Neural cell (in vitro differentiated cells): ENCODE results near the gene WWC2.

Experiments used
- EP300 ChIP-seq: fragments of 450-650 bp; conservative IDR thresholded peaks from 2 replicates; pipeline ENCODE4 v1.6.1; 2014; ENCODE audit warnings: antibody characterized with exemption, mild to moderate bottlenecking, moderate library complexity; ENCODE audit not compliant: poor library complexity, severe bottlenecking
- SMC3 ChIP-seq: fragments of 450-650 bp; conservative IDR thresholded peaks from 2 replicates; pipeline ENCODE4 v1.6.1; 2014; ENCODE audit warnings: antibody characterized with exemption, mild to moderate bottlenecking, moderate library complexity; ENCODE audit not compliant: poor library complexity
- TF ChIP-seq, protein P1 (sequence below): fragments of 450-650 bp; IDR thresholded peaks from 2 replicates; pipeline ENCODE4 v1.5.1; 2014; ENCODE audit warnings: antibody characterized with exemption, mild to moderate bottlenecking, moderate library complexity; ENCODE audit not compliant: poor library complexity, severe bottlenecking

DNA sequence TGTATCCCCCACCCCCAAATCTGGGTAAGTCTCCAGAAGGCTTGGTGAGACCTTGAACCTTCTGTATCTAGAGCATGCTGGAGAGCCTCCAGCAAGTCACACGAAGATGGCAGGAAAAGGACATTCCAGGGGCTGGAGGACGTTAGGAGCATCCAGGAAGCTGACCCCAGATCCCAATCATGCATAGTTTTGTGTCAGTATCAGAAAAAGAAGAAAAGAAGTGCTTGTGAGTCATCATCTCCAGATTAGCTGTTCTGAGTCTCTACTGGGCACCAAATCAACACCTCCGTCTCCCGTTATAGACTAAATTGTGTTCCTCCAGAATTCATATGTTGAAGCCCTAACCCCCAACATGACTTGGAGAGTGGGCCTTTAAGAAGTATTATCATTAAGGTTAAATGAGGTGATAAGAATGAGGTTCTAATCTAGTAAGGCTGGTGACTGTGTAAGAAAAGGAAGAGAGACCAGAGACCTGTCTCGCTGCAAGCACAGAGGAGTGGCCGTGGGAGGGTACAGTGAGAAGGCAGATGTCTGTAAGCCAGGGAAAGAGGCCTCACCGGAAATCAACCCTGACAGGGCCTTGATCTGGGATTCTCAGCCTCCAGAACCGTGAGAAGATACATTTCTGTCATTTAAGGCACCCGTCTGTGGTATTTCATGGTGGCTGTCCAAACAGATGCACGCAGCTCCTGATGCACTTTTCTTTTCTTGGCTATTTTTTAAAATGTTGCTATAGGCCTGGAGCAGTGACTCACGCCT is 261.3 kb downstream of the WWC2 start:
- TF ChIP-seq, protein P1, sequence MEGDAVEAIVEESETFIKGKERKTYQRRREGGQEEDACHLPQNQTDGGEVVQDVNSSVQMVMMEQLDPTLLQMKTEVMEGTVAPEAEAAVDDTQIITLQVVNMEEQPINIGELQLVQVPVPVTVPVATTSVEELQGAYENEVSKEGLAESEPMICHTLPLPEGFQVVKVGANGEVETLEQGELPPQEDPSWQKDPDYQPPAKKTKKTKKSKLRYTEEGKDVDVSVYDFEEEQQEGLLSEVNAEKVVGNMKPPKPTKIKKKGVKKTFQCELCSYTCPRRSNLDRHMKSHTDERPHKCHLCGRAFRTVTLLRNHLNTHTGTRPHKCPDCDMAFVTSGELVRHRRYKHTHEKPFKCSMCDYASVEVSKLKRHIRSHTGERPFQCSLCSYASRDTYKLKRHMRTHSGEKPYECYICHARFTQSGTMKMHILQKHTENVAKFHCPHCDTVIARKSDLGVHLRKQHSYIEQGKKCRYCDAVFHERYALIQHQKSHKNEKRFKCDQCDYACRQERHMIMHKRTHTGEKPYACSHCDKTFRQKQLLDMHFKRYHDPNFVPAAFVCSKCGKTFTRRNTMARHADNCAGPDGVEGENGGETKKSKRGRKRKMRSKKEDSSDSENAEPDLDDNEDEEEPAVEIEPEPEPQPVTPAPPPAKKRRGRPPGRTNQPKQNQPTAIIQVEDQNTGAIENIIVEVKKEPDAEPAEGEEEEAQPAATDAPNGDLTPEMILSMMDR = no peak
- no peak for TF ChIP-seq SMC3
- no peak for TF ChIP-seq EP300
